Measurements from ENCODE around the gene KRT31. TPM values are rescaled to one million over a fixed set of nuclear protein-coding genes. Genes with fewer than 3 reads are reported as not detected.

KRT31 gene
- total RNA-seq (ENCODE audit: low replicate concordance) = not detected in 2 replicates

GRCh38 chr17:41396996-41397660, at the start of gene KRT31:
Gene KRT31 (minus strand): TSS chr17:41397608. CDS start chr17:41397539, 69 bp downstream.

GRCh38 chr17:41440531-41441033, 43.2 kb upstream of the KRT31 start, which contains the start of gene KRT38:
Gene KRT38 (minus strand): TSS chr17:41440983. CDS start chr17:41440921, 62 bp downstream.

GRCh38 chr17:41424111-41424635, 26.8 kb upstream of the KRT31 start, which contains the start of gene KRT37:
Gene KRT37 (minus strand): TSS chr17:41424585. CDS start chr17:41424523, 62 bp downstream.

GRCh38 chr17:41381943-41382342, 15.5 kb downstream of the KRT31 start, which contains the start of gene KRT34:
Gene KRT34 (minus strand): TSS chr17:41382306. CDS start chr17:41382246, 60 bp downstream.

GRCh38 chr17:41369713-41370112, 27.7 kb downstream of the KRT31 start, which contains the start of gene KRT33B:
Gene KRT33B (minus strand): TSS chr17:41369813. CDS start chr17:41369750, 63 bp downstream.

GRCh38 chr17:41350381-41350878, 47.0 kb downstream of the KRT31 start, which contains the start of gene KRT33A:
Gene KRT33A (minus strand): TSS chr17:41350828. CDS start chr17:41350767, 61 bp downstream.

Other genes starting within 250 kb of the KRT31 start
- not detected in 2 replicates for gene KRTAP4-5, start 247.8 kb downstream of the KRT31 start, total RNA-seq (ENCODE audit: low replicate concordance)
- gene KRTAP4-4, start 236.9 kb downstream of the KRT31 start, total RNA-seq (ENCODE audit: low replicate concordance) = not detected in 2 replicates
- not detected in 2 replicates for gene KRTAP4-3, start 229.4 kb downstream of the KRT31 start, total RNA-seq (ENCODE audit: low replicate concordance)
- not detected in 2 replicates for gene KRTAP4-2, start 219.4 kb downstream of the KRT31 start, total RNA-seq (ENCODE audit: low replicate concordance)
- gene KRTAP4-1, start 212.7 kb downstream of the KRT31 start, total RNA-seq (ENCODE audit: low replicate concordance) = not detected in 2 replicates
- not detected in 2 replicates for gene KRTAP9-1, start 207.7 kb downstream of the KRT31 start, total RNA-seq (ENCODE audit: low replicate concordance)
- not detected in 2 replicates for gene KRTAP9-2, start 171.0 kb downstream of the KRT31 start, total RNA-seq (ENCODE audit: low replicate concordance)
- gene KRTAP9-3, start 165.2 kb downstream of the KRT31 start, total RNA-seq (ENCODE audit: low replicate concordance) = not detected in 2 replicates
- not detected in 2 replicates for gene KRTAP9-8, start 159.6 kb downstream of the KRT31 start, total RNA-seq (ENCODE audit: low replicate concordance)
- gene KRTAP9-4, start 147.9 kb downstream of the KRT31 start, total RNA-seq (ENCODE audit: low replicate concordance) = not detected in 2 replicates
- gene KRTAP9-9, start 142.2 kb downstream of the KRT31 start, total RNA-seq (ENCODE audit: low replicate concordance) = not detected in 2 replicates
- gene KRTAP9-6, start 132.2 kb downstream of the KRT31 start, total RNA-seq (ENCODE audit: low replicate concordance) = not detected in 2 replicates
- gene KRTAP9-7, start 121.9 kb downstream of the KRT31 start, total RNA-seq (ENCODE audit: low replicate concordance) = not detected in 2 replicates
- not detected in 2 replicates for gene KRTAP29-1, start 94.8 kb downstream of the KRT31 start, total RNA-seq (ENCODE audit: low replicate concordance)
- not detected in 2 replicates for gene KRTAP16-1, start 88.3 kb downstream of the KRT31 start, total RNA-seq (ENCODE audit: low replicate concordance)
- gene KRTAP17-1, start 81.9 kb downstream of the KRT31 start, total RNA-seq (ENCODE audit: low replicate concordance) = not detected in 2 replicates
- not detected in 2 replicates for gene KRT33A, start 46.8 kb downstream of the KRT31 start, total RNA-seq (ENCODE audit: low replicate concordance)
- not detected in 2 replicates for gene KRT33B, start 27.8 kb downstream of the KRT31 start, total RNA-seq (ENCODE audit: low replicate concordance)
- gene KRT34, start 15.3 kb downstream of the KRT31 start, total RNA-seq (ENCODE audit: low replicate concordance) = under 0.01 TPM in 1 of 2 replicates, not detected in the other
- not detected in 2 replicates for gene KRT37, start 27.0 kb upstream of the KRT31 start, total RNA-seq (ENCODE audit: low replicate concordance)
- under 0.01 TPM in 1 of 2 replicates, not detected in the other for gene KRT38, start 43.4 kb upstream of the KRT31 start, total RNA-seq (ENCODE audit: low replicate concordance)
- gene KRT32, start 69.8 kb upstream of the KRT31 start, total RNA-seq (ENCODE audit: low replicate concordance) = not detected in 2 replicates
- not detected in 2 replicates for gene KRT35, start 83.5 kb upstream of the KRT31 start, total RNA-seq (ENCODE audit: low replicate concordance)
- gene KRT36, start 92.3 kb upstream of the KRT31 start, total RNA-seq (ENCODE audit: low replicate concordance) = 0.08 and 0.12 TPM in 2 replicates
- gene KRT13, start 108.0 kb upstream of the KRT31 start, total RNA-seq (ENCODE audit: low replicate concordance) = not detected in 2 replicates
- gene KRT15, start 121.3 kb upstream of the KRT31 start, total RNA-seq (ENCODE audit: low replicate concordance) = 0.35 and 0.90 TPM in 2 replicates
- 8.8 and 47.4 TPM in 2 replicates for gene KRT19, start 130.7 kb upstream of the KRT31 start, total RNA-seq (ENCODE audit: low replicate concordance)
- gene KRT9, start 174.5 kb upstream of the KRT31 start, total RNA-seq (ENCODE audit: low replicate concordance) = not detected in 2 replicates
- gene KRT14, start 189.3 kb upstream of the KRT31 start, total RNA-seq (ENCODE audit: low replicate concordance) = 0.23 TPM in 1 of 2 replicates, not detected in the other
- 0.15 and 0.35 TPM in 2 replicates for gene KRT16, start 215.2 kb upstream of the KRT31 start, total RNA-seq (ENCODE audit: low replicate concordance)
- gene KRT17, start 227.0 kb upstream of the KRT31 start, total RNA-seq (ENCODE audit: low replicate concordance) = 0.47 and 4.3 TPM in 2 replicates

Measured in smooth muscle cell of the coronary artery (primary cell).